H9 (cell line): ENCODE data around the gene MORN5. TPM values are rescaled to one million over a fixed set of nuclear protein-coding genes. Genes with fewer than 3 reads are reported as not detected.

ENCODE experiments used
- DNase-seq: peaks from one replicate; pipeline ENCODE4 v3.0.0-alpha.2; 2017
- H2AFZ ChIP-seq: one replicate; pipeline ENCODE4 v1.6.1; 2013; ENCODE audit warnings: mild to moderate bottlenecking, low read length, control low read depth, moderate library complexity
- H2AK5ac ChIP-seq: 2 replicates; pipeline ENCODE4 v1.6.1; 2013; ENCODE audit warnings: low read length, control low read depth, mixed read lengths; ENCODE audit not compliant: insufficient read length
- H2BK120ac ChIP-seq: one replicate; pipeline ENCODE4 v1.6.1; 2013; ENCODE audit warnings: low read depth, mild to moderate bottlenecking, low read length, control low read depth, inconsistent platforms; ENCODE audit not compliant: poor library complexity, severe bottlenecking
- H2BK12ac ChIP-seq: 2 replicates; pipeline ENCODE4 v1.6.1; 2013; ENCODE audit warnings: low read length, control low read depth, mixed read lengths, low read depth; ENCODE audit not compliant: insufficient read length
- H2BK15ac ChIP-seq: 2 replicates; pipeline ENCODE4 v1.6.1; 2013; ENCODE audit warnings: low read depth, low read length, control low read depth
- H2BK20ac ChIP-seq: one replicate; pipeline ENCODE4 v1.6.1; 2013; ENCODE audit warnings: low read depth, mild to moderate bottlenecking, low read length, control low read depth, inconsistent platforms; ENCODE audit not compliant: poor library complexity, severe bottlenecking
- H2BK5ac ChIP-seq: 2 replicates; pipeline ENCODE4 v1.6.1; 2013; ENCODE audit warnings: low read length, control low read depth, mixed read lengths; ENCODE audit not compliant: insufficient read length
- H3K14ac ChIP-seq: 2 replicates; pipeline ENCODE4 v1.6.1; 2013; ENCODE audit warnings: low read length, control low read depth; ENCODE audit not compliant: insufficient read depth
- H3K18ac ChIP-seq: 2 replicates; pipeline ENCODE4 v1.6.1; 2013; ENCODE audit warnings: low read depth, mild to moderate bottlenecking, mixed read lengths, low read length, control low read depth; ENCODE audit not compliant: insufficient read length
- H3K23ac ChIP-seq: 2 replicates; pipeline ENCODE4 v1.6.1; 2013; ENCODE audit warnings: low read length, control low read depth, mixed read lengths, low read depth; ENCODE audit not compliant: insufficient read length
- H3K23me2 ChIP-seq: 2 replicates; pipeline ENCODE4 v1.6.1; 2013; ENCODE audit warnings: low read depth, mild to moderate bottlenecking, mixed read lengths, low read length, control low read depth; ENCODE audit not compliant: insufficient read length, poor library complexity, severe bottlenecking
- H3K27ac ChIP-seq: 2 replicates; pipeline ENCODE4 v1.5.1; 2013; ENCODE audit warnings: low read length, control low read depth, mixed read lengths, low read depth; ENCODE audit not compliant: insufficient read length
- H3K27me3 ChIP-seq: 2 replicates; pipeline ENCODE4 v1.6.1; 2013; ENCODE audit warnings: low read length, control low read depth, inconsistent platforms; ENCODE audit not compliant: insufficient read depth
- H3K4ac ChIP-seq: 2 replicates; pipeline ENCODE4 v1.6.1; 2013; ENCODE audit warnings: low read depth, mild to moderate bottlenecking, control low read depth, inconsistent platforms, low read length, moderate library complexity
- H3K4me1 ChIP-seq: 2 replicates; pipeline ENCODE4 v1.6.1; 2013; ENCODE audit warnings: low read length, control low read depth, inconsistent platforms; ENCODE audit not compliant: insufficient read depth
- H3K4me2 ChIP-seq: 2 replicates; pipeline ENCODE4 v1.6.1; 2013; ENCODE audit warnings: low read length, control low read depth, mixed read lengths; ENCODE audit not compliant: insufficient read length, insufficient read depth
- H3K56ac ChIP-seq: 2 replicates; pipeline ENCODE4 v1.6.1; 2013; ENCODE audit warnings: low read depth, mild to moderate bottlenecking, mixed read lengths, low read length, control low read depth; ENCODE audit not compliant: insufficient read length
- H3K79me1 ChIP-seq: 2 replicates; pipeline ENCODE4 v1.6.1; 2013; ENCODE audit warnings: low read depth, mild to moderate bottlenecking, moderate library complexity, low read length, control low read depth, inconsistent platforms; ENCODE audit not compliant: insufficient read depth, poor library complexity, severe bottlenecking
- H3K79me2 ChIP-seq: 2 replicates; pipeline ENCODE4 v1.6.1; 2013; ENCODE audit warnings: low read length, control low read depth, inconsistent platforms; ENCODE audit not compliant: insufficient read depth
- H3K9ac ChIP-seq: 2 replicates; pipeline ENCODE4 v1.6.1; 2013; ENCODE audit warnings: low read length, control low read depth, mixed read lengths; ENCODE audit not compliant: insufficient read length; ENCODE audit errors: extremely low read depth
- H3K9me3 ChIP-seq: one replicate; pipeline ENCODE4 v1.6.1; 2013; ENCODE audit warnings: low read depth, low read length, inconsistent platforms; ENCODE audit not compliant: control insufficient read depth
- H3T11ph ChIP-seq: one replicate; pipeline ENCODE4 v1.6.1; 2013; ENCODE audit warnings: mild to moderate bottlenecking, low read length, control low read depth, inconsistent platforms
- H4K20me1 ChIP-seq: one replicate; pipeline ENCODE4 v1.6.1; 2013; ENCODE audit not compliant: control insufficient read depth, insufficient read length, insufficient read depth
- H4K5ac ChIP-seq: 2 replicates; pipeline ENCODE4 v1.6.1; 2013; ENCODE audit warnings: low read depth, mild to moderate bottlenecking, mixed read lengths, low read length, control low read depth; ENCODE audit not compliant: insufficient read length
- H4K8ac ChIP-seq: replicated peaks from 2 replicates; pipeline ENCODE4 v1.6.1; 2013; ENCODE audit warnings: low read length, control low read depth, mixed read lengths, low read depth; ENCODE audit not compliant: insufficient read length
- H4K91ac ChIP-seq: 2 replicates; pipeline ENCODE4 v1.6.1; 2013; ENCODE audit warnings: low read depth, mild to moderate bottlenecking, moderate library complexity, mixed read lengths, low read length, control low read depth; ENCODE audit not compliant: insufficient read length
- H3K27ac Mint-ChIP-seq, 3 experiments: 2 replicates in 2 of 3; 3 replicates in 1 of 3; pipeline ENCODE4 v1.8.0; 2020 to 2021; ENCODE audit warnings: mixed read lengths in 3 of 3, mild to moderate bottlenecking in 1 of 3, moderate library complexity in 1 of 3
- H3K27me3 Mint-ChIP-seq: 2 replicates; pipeline ENCODE4 v1.8.0; 2021; ENCODE audit warnings: low read depth, mild to moderate bottlenecking, moderate library complexity, mixed read lengths
- H3K36me3 Mint-ChIP-seq, 3 experiments: 2 replicates in 2 of 3; 3 replicates in 1 of 3; pipeline ENCODE4 v1.8.0; 2020 to 2021; ENCODE audit warnings: low read depth in 3 of 3, mixed read lengths in 3 of 3; ENCODE audit not compliant: insufficient read depth in 1 of 3
- H3K4me1 Mint-ChIP-seq, 2 experiments: 2 replicates each; pipeline ENCODE4 v1.8.0; 2020; ENCODE audit warnings: mixed read lengths in 2 of 2
- H3K4me3 Mint-ChIP-seq, 2 experiments: 2 replicates in 1 of 2; 3 replicates in 1 of 2; pipeline ENCODE4 v1.8.0; 2020 to 2021; ENCODE audit warnings: mild to moderate bottlenecking in 2 of 2, mixed read lengths in 2 of 2, moderate library complexity in 1 of 2
- H3K9me3 Mint-ChIP-seq, 2 experiments: 2 replicates in 1 of 2; 3 replicates in 1 of 2; pipeline ENCODE4 v1.8.0; 2020; ENCODE audit warnings: mild to moderate bottlenecking in 2 of 2, mixed read lengths in 2 of 2, moderate library complexity in 1 of 2
- CTCF ChIP-seq: fragments of 200-600 bp; sonication (generic); conservative IDR thresholded peaks from 3 replicates; pipeline ENCODE4 v1.8.0; 2021; ENCODE audit warnings: antibody characterized with exemption, mild to moderate bottlenecking
- WGBS: extraction: QIAGEN DNeasy Blood & Tissue Kit; methylation state at CpG from one replicate; pipeline ENCODE4 v1.1.7; 2013; ENCODE audit warnings: missing lambda C conversion rate, low lambda C conversion rate, mixed read lengths; ENCODE audit not compliant: insufficient read length; ENCODE audit errors: extremely low coverage; 5-methylcytosine and 5-hydroxymethylcytosine counted together
- total RNA-seq: library from RNA; stranded (reverse); gene quantifications from 2 replicates; pipeline ENCODE4 v1.2.1, GENCODE V29; 2021

The MORN5 gene
- total RNA-seq, 1 experiment from 2014 or later: not detected

- H3K27me3 Mint-ChIP-seq: peaks cover 67% of the 10 kb centered on the region
- peaks cover 91% of the 10 kb centered on the region for H3K27me3 ChIP-seq
- no peaks in the 10 kb centered on the region for H3K79me2 ChIP-seq
Measured at GRCh38 chr9:122226758-122227574, 67.3 kb downstream of the MORN5 start.

More at GRCh38 chr9:122226758-122227574, 67.3 kb downstream of the MORN5 start:
- Histone ChIP-seq H2BK15ac (no peak overlapping the region), H2BK12ac (no peak overlapping the region), H3T11ph (no peak overlapping the region), H3K56ac (no peak overlapping the region), H3K4me2 (peak overlapping the region; percentile 36), H4K91ac (no peak overlapping the region), H3K4ac (no peak overlapping the region), H3K9me3 (no peaks in the 10 kb centered on the region), H2BK5ac (no peak overlapping the region), H2AK5ac (no peak overlapping the region), H3K27ac (no peak overlapping the region), H3K23me2 (peaks cover 14% of the 10 kb centered on the region), H4K20me1 (peaks cover 2% of the 10 kb centered on the region), H4K5ac (no peak overlapping the region), H4K8ac (no peak overlapping the region), H2BK120ac (no peak overlapping the region), H2AFZ (no peak overlapping the region), H3K4me1 (peaks cover 3% of the 10 kb centered on the region; the same call in 1 of the 2 replicates), H3K23ac (no peak overlapping the region), H3K79me1 (no peaks in the 10 kb centered on the region), H3K9ac (no peak overlapping the region), H3K18ac (no peak overlapping the region), H3K14ac (no peak overlapping the region), H2BK20ac (no peak overlapping the region)
- peaks cover 10 to 32% of the 10 kb centered on the region in 2 experiments for H3K4me1 Mint-ChIP-seq
- peak overlapping the region; percentile 47 to 75 for H3K4me3 Mint-ChIP-seq
- DNase-seq: peak; percentile 59
- H3K9me3 Mint-ChIP-seq: peaks cover 4 to 5% of the 10 kb centered on the region in 2 experiments; a peak in 3 of 5 replicates
- peaks cover 0 to 4% (median 1%) of the 10 kb centered on the region in 3 experiments; a peak in 4 of 7 replicates for H3K36me3 Mint-ChIP-seq
- WGBS: no CpG with 5 or more reads among the region's 59 CpGs
- H3K27ac Mint-ChIP-seq: no peak overlapping the region
- TF ChIP-seq CTCF: no peak
